ENCODE data around the gene POU4F3.

POU4F3 gene

GRCh38 chr5:146380714-146381113, 42.1 kb downstream of the POU4F3 start:
- H3K4me3 ChIP-seq (ENCODE audit: low read depth, low read length) = no peak overlapping the region
- no peak for DNase-seq (ENCODE audit: low read depth)

DNA sequence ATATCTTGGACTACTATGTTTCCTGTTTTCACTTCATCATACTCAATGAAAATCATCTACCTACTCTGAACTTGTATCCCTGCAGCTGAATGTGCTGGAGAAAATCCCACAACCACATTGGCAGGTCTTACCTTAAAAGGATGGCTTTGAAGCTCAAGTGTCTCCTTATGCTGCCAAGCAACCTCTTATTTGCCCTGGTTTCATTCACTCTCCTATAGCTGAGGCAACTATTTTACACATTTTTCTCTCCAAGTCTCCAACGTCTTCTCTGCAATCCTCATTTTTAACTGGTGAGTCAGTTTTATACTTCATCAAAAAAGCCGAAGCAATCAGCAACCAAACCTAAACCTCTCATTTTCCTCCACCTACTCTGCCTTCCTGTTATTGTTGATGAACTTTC, 49.7 kb downstream of the POU4F3 start:
- peak; percentile 12 for DNase-seq (ENCODE audit: low read depth)
- no peak overlapping the region for H3K4me3 ChIP-seq (ENCODE audit: low read depth, low read length)

- DNase-seq (ENCODE audit: low read depth) = no peak
These were observed 51.8 kb downstream of the POU4F3 start for GRCh38 chr5:146390469-146390868.

More at GRCh38 chr5:146390469-146390868, 51.8 kb downstream of the POU4F3 start:
- no peak overlapping the region for H3K4me3 ChIP-seq (ENCODE audit: low read depth, low read length)

Data from skeletal muscle cell (primary cell).